GM19463 (cell line): ENCODE results near the gene PCDHB4.
"Not testable (repeated sequence)": the region's sequence is repeated elsewhere in the genome, so short reads cannot be mapped to it uniquely, and the experiment has no call there.

ENCODE experiments used
- ATAC-seq: cut with Tn5 transposase; IDR thresholded peaks from one replicate; pipeline ENCODE4 v1.9.1; 2021; ENCODE audit warnings: mild to moderate bottlenecking, moderate library complexity; ENCODE audit not compliant: unreplicated experiment

PCDHB4 gene

GRCh38 chr5:141121563-141121962, at the start of gene PCDHB4:
TSS of gene PCDHB4 (plus strand) at chr5:141121818. CDS start at chr5:141121999, 181 bp downstream.
- no peak for ATAC-seq

GRCh38 chr5:141077826-141078225, 43.8 kb upstream of the PCDHB4 start:
- no peak for ATAC-seq

GRCh38 chr5:141082228-141082627, 39.4 kb upstream of the PCDHB4 start:
- no peak for ATAC-seq

DNA sequence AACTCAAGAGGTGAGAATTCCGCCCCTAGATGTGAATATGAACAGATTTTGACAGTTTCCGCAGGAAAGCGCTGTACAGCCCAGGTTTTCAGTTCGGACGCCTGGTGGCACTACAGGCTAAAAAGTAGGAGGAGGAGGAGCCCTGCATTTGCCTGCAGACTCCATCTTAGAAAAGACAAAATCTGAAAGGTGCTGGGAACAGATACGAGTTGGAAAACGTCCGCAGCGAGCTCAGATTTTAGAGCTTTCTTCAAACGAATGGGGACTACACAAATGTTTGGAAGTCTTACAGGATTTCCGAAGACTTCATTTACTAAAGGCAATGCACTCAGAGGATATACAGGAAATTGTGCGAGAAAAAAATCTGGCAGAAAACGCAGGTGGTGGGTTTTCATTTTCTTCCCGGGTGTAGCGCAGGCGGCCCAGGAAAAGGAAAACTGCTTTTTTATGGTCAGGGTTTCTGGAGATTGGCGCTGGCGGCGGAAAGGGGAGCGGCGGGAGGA, 37.1 kb upstream of the PCDHB4 start:
- ATAC-seq = peak; percentile 61

DNA sequence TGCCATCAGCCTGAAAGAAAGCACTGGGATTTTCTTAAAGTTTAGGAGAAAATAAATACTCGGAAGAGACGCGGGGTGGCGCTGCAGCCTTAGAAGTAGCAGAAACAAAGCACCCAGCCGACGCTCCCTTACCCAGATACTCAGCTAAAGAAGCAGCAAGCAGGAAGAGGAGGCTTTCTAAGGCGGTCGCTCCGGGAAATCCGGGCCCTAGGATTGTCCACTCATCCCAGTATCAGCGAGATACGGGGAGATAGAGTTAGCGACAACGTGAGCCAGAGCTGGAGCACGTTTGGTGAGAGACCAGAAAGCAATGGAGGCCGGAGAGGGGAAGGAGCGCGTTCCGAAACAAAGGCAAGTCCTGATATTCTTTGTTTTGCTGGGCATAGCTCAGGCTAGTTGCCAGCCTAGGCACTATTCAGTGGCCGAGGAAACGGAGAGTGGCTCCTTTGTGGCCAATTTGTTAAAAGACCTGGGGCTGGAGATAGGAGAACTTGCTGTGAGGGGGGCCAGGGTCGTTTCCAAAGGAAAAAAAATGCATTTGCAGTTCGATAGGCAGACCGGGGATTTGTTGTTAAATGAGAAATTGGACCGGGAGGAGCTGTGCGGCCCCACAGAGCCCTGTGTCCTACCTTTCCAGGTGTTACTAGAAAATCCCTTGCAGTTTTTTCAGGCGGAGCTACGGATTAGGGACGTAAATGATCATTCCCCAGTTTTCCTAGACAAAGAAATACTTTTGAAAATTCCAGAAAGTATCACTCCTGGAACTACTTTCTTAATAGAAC, 26.9 kb upstream of the PCDHB4 start, which contains the start of gene PCDHB2:
Gene PCDHB2, plus strand, starts transcription at position 135 of the 782 bp plus-strand sequence. Its CDS starts 176 bp downstream, at position 311.
- no peak for ATAC-seq

GRCh38 chr5:141095263-141095641, 26.4 kb upstream of the PCDHB4 start:
- no peak for ATAC-seq

DNA sequence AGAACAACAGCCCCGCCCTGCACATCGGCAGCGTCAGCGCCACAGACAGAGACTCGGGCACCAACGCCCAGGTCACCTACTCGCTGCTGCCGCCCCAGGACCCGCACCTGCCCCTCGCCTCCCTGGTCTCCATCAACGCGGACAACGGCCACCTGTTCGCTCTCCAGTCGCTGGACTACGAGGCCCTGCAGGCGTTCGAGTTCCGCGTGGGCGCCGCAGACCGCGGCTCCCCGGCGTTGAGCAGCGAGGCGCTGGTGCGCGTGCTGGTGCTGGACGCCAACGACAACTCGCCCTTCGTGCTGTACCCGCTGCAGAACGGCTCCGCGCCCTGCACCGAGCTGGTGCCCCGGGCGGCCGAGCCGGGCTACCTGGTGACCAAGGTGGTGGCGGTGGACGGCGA, 25.4 kb upstream of the PCDHB4 start:
- not testable (repeated sequence) for ATAC-seq

GRCh38 chr5:141096586-141096985, 25.0 kb upstream of the PCDHB4 start:
- ATAC-seq = not testable (repeated sequence)

DNA sequence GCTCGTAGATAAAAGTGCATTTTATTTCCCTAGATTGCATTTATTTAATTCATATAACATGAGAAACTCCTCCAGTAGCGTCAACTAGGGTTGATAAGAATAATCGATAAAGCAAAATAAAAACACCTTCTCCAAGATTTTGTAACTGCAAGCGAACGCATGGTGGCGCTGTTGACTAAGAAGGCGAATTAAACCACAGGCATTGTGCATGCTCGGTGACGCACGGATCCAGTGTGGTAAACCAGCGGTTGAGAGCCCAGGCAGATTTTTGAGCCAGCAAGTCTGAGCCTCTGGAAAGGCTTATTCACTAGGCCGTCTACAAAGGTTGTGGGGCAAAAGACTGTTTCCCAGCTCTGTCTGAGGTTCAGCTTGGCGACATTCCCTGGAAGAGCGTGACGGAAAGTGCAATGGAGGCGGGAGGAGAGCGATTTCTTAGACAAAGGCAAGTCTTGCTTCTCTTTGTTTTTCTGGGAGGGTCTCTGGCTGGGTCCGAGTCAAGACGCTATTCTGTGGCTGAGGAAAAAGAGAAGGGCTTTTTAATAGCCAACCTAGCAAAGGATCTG, 21.3 kb upstream of the PCDHB4 start, which contains the start of gene PCDHB3:
Gene PCDHB3, plus strand, starts transcription at position 231 of the 563 bp plus-strand sequence. Its CDS starts 177 bp downstream, at position 408.
- no peak for ATAC-seq

GRCh38 chr5:141101059-141101458, 20.6 kb upstream of the PCDHB4 start:
- ATAC-seq = no peak

DNA sequence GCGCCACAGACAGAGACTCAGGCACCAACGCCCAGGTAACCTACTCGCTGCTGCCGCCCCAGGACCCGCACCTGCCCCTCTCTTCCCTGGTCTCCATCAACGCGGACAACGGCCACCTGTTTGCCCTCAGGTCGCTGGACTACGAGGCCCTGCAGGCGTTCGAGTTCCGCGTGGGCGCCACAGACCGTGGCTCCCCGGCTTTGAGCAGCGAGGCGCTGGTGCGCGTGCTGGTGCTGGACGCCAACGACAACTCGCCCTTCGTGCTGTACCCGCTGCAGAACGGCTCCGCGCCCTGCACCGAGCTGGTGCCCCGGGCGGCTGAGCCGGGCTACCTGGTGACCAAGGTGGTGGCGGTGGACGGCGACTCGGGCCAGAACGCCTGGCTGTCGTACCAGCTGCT, 19.5 kb upstream of the PCDHB4 start:
- not testable (repeated sequence) for ATAC-seq

GRCh38 chr5:141102471-141102870, 19.1 kb upstream of the PCDHB4 start:
- not testable (repeated sequence) for ATAC-seq

GRCh38 chr5:141105350-141105749, 16.3 kb upstream of the PCDHB4 start:
- ATAC-seq = no peak

DNA sequence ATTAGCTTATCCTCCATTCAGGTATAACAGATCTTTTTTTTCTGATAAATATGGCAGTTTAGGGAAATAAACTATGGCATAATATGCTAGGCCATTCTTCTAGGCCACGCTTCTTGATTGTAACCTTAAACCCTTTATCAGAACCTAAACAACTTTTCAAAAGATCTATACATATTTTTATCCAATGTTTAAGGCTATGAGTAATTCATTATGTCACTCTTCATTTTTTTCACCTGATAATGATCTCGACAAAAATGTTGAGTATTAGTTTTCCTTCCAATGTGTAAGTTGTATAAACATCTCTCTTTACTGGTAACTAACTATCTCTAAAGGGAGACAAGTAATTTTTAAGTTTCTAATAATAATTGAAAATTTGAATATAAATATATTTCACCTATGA, 2.4 kb upstream of the PCDHB4 start:
- no peak for ATAC-seq

DNA sequence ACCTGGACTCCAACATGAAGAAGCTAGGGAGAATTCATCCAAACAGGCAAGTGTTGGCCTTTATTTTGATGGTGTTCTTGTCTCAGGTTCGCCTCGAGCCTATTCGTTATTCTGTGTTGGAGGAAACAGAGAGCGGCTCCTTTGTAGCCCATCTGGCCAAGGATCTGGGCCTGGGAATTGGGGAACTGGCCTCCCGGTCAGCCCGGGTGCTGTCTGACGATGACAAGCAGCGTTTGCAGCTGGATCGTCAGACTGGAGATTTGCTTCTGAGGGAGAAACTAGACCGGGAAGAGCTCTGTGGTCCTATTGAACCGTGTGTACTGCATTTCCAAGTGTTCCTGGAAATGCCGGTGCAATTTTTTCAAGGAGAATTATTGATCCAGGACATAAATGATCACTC, 367 bp downstream of the PCDHB4 start:
- ATAC-seq = no peak

DNA sequence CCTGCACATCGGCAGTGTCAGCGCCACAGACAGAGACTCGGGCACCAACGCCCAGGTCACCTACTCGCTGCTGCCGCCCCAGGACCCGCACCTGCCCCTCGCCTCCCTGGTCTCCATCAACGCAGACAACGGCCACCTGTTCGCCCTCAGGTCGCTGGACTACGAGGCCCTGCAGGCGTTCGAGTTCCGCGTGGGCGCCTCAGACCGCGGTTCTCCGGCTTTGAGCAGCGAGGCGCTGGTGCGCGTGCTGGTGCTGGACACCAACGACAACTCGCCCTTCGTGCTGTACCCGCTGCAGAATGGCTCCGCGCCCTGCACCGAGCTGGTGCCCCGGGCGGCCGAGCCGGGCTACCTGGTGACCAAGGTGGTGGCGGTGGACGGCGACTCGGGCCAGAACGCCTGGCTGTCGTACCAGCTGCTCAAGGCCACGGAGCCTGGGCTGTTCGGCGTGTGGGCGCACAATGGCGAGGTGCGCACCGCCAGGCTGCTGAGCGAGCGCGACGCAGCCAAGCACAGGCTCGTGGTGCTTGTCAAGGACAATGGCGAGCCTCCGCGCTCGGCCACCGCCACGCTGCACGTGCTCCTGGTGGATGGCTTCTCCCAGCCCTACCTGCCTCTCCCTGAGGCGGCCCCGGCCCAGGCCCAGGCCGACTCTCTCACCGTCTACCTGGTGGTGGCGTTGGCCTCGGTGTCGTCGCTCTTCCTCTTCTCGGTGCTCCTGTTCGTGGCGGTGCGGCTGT, 1.9 kb downstream of the PCDHB4 start:
- ATAC-seq = not testable (repeated sequence)

- no peak for ATAC-seq
These were observed 5.7 kb downstream of the PCDHB4 start for GRCh38 chr5:141127305-141127704.

- no peak for ATAC-seq
These were observed 13.6 kb downstream of the PCDHB4 start, which contains the start of gene PCDHB5 for GRCh38 chr5:141135030-141135717. TSS of gene PCDHB5 (plus strand) at chr5:141135206. CDS start at chr5:141135435, 229 bp downstream.

DNA sequence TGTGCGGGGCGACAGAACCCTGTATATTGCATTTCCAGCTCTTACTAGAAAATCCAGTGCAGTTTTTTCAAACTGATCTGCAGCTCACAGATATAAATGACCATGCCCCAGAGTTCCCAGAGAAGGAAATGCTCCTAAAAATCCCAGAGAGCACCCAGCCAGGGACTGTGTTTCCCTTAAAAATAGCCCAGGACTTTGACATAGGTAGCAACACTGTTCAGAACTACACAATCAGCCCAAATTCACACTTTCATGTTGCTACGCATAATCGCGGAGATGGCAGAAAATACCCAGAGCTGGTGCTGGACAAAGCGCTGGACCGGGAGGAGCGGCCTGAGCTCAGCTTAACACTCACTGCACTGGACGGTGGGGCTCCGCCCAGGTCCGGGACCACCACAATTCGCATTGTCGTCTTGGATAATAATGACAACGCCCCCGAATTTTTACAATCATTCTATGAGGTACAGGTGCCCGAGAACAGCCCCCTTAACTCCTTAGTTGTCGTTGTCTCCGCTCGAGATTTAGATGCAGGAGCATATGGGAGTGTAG, 14.2 kb downstream of the PCDHB4 start:
- no peak for ATAC-seq

DNA sequence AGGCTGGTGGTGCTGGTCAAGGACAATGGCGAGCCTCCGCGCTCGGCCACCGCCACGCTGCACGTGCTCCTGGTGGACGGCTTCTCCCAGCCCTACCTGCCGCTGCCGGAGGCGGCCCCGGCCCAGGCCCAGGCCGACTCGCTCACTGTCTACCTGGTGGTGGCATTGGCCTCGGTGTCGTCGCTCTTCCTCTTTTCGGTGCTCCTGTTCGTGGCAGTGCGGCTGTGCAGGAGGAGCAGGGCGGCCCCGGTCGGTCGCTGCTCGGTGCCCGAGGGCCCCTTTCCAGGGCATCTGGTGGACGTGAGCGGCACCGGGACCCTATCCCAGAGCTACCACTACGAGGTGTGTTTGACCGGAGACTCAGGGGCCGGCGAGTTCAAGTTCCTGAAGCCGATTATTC, 15.7 kb downstream of the PCDHB4 start:
- not testable (repeated sequence) for ATAC-seq
